ENCODE results near the gene GH1. TPM values are rescaled to one million over a fixed set of nuclear protein-coding genes. Genes with fewer than 3 reads are reported as not detected.

Gene GH1
- total RNA-seq, 1 experiment from 2014 or later, result not detected

GRCh38 chr17:63930951-63931575, 12.4 kb upstream of the GH1 start:
- no peak overlapping the region for H3K4me2 ChIP-seq (ENCODE audit: insufficient read depth, insufficient read length, low read length)
- no peaks in the 10 kb centered on the region; a peak in 1 of 7 replicates for H3K36me3 Mint-ChIP-seq (ENCODE audit: insufficient read depth in 1 of 3, low read depth in 3 of 3)
- H3K27ac Mint-ChIP-seq, result peak overlapping the region; percentile 36 to 85 (median 52); a peak in 6 of 7 replicates
- no peaks in the 10 kb centered on the region for H3K9me3 Mint-ChIP-seq
- H4K5ac ChIP-seq (ENCODE audit: insufficient read length, low read depth, low read length), result no peak overlapping the region
- H3K4me1 ChIP-seq (ENCODE audit: insufficient read depth, low read length), result no peaks in the 10 kb centered on the region; the same call in 1 of the 2 replicates
- no peak overlapping the region for H3K4ac ChIP-seq (ENCODE audit: low read depth, low read length)
- H3K9me3 ChIP-seq (ENCODE audit: control insufficient read depth, low read depth, low read length), result no peaks in the 10 kb centered on the region
- no peak overlapping the region for H2AK5ac ChIP-seq (ENCODE audit: insufficient read length, low read length)
- H3K18ac ChIP-seq (ENCODE audit: insufficient read length, low read depth, low read length), result no peak overlapping the region
- DNase-seq, result peak; percentile 91
- TF ChIP-seq, protein P1, sequence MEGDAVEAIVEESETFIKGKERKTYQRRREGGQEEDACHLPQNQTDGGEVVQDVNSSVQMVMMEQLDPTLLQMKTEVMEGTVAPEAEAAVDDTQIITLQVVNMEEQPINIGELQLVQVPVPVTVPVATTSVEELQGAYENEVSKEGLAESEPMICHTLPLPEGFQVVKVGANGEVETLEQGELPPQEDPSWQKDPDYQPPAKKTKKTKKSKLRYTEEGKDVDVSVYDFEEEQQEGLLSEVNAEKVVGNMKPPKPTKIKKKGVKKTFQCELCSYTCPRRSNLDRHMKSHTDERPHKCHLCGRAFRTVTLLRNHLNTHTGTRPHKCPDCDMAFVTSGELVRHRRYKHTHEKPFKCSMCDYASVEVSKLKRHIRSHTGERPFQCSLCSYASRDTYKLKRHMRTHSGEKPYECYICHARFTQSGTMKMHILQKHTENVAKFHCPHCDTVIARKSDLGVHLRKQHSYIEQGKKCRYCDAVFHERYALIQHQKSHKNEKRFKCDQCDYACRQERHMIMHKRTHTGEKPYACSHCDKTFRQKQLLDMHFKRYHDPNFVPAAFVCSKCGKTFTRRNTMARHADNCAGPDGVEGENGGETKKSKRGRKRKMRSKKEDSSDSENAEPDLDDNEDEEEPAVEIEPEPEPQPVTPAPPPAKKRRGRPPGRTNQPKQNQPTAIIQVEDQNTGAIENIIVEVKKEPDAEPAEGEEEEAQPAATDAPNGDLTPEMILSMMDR (conservative IDR thresholded peaks at IDR 0.05), result no peak
- no peaks in the 10 kb centered on the region for H3K79me2 ChIP-seq (ENCODE audit: insufficient read depth, low read length)
- no peak overlapping the region; the same call in 1 of the 2 replicates for H3K14ac ChIP-seq (ENCODE audit: insufficient read depth, low read length)
- peaks cover 15 to 21% of the 10 kb centered on the region in 2 experiments for H3K4me1 Mint-ChIP-seq
- no peak overlapping the region for H2BK120ac ChIP-seq (ENCODE audit: low read depth, low read length, poor library complexity, severe bottlenecking)
- no peak overlapping the region for H2AFZ ChIP-seq (ENCODE audit: low read length)
- H3K27me3 Mint-ChIP-seq (ENCODE audit: low read depth), result no peaks in the 10 kb centered on the region; the same call in 1 of the 2 replicates
- WGBS (ENCODE audit: extremely low coverage, insufficient read length, low lambda C conversion rate), result no CpG with 5 or more reads among the region's 16 CpGs
- H3K27me3 ChIP-seq (ENCODE audit: insufficient read depth, low read length), result no peaks in the 10 kb centered on the region
- H3K79me1 ChIP-seq (ENCODE audit: insufficient read depth, low read depth, low read length, poor library complexity, severe bottlenecking), result no peaks in the 10 kb centered on the region
- no peaks in the 10 kb centered on the region for H4K20me1 ChIP-seq (ENCODE audit: control insufficient read depth, insufficient read depth, insufficient read length)
- no peak overlapping the region for H3K56ac ChIP-seq (ENCODE audit: insufficient read length, low read depth, low read length)
- no peak overlapping the region for H3T11ph ChIP-seq (ENCODE audit: low read length)
- H2BK5ac ChIP-seq (ENCODE audit: insufficient read length, low read length), result no peak overlapping the region
- no peak overlapping the region for H2BK20ac ChIP-seq (ENCODE audit: low read depth, low read length, poor library complexity, severe bottlenecking)
- H4K91ac ChIP-seq (ENCODE audit: insufficient read length, low read depth, low read length), result no peak overlapping the region
- no peak overlapping the region for H3K27ac ChIP-seq (ENCODE audit: insufficient read length, low read depth, low read length)
- H3K23ac ChIP-seq (ENCODE audit: insufficient read length, low read depth, low read length), result no peak overlapping the region
- no peak overlapping the region for H3K4me3 Mint-ChIP-seq
- no peak overlapping the region for H2BK15ac ChIP-seq (ENCODE audit: low read depth, low read length)
- H3K9ac ChIP-seq (ENCODE audit: extremely low read depth, insufficient read length, low read length), result no peak overlapping the region
- H3K23me2 ChIP-seq (ENCODE audit: insufficient read length, low read depth, low read length, poor library complexity, severe bottlenecking), result no peaks in the 10 kb centered on the region
- H4K8ac ChIP-seq (replicated peaks; ENCODE audit: insufficient read length, low read depth, low read length), result no peak overlapping the region
- H2BK12ac ChIP-seq (ENCODE audit: insufficient read length, low read depth, low read length), result no peak overlapping the region
